ENCODE results near the gene CRHR2.
A peak's percentile ranks its signal among the peaks of the same experiment; 100 is the strongest.

CRHR2 gene

DNA sequence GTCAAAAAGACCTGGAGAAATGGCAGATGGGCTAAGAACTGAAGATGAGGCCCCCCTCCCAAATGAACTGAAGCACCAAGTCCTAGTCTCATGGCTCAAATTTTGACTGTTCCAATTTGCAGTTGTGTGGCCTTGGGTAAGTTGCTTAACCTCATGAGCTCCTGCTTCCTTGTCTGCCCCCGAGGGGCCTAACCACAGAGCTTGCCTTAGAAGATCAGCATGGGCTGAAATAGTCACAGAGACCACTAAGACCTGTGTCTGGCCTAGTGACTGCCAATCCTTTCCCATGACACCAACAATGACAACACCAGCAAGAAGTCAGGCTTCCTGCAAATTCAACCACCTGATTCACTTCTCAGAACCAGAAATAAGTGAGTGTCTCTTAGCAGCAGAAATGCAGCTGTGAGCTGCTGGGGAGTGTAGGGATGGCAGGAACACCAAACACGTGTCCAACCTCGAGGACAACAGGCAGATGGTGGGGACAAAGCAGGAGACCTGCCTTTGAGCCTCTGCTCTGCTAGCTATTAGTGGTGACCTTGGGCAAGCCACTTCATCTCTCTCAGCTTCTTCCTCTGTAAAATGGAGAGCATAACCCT is 23.7 kb downstream of the CRHR2 start:
- Mint-ChIP-seq H3K4me3 (no peak overlapping the region), H3K36me3 (ENCODE audit: low read depth) (peaks cover 4% of the 10 kb centered on the region), H3K9me3 (no peaks in the 10 kb centered on the region), H3K4me1 (ENCODE audit: low read depth) (no peaks in the 10 kb centered on the region), H3K27ac (no peak overlapping the region), H3K27me3 (no peaks in the 10 kb centered on the region)
- DNase-seq = no peak

DNA sequence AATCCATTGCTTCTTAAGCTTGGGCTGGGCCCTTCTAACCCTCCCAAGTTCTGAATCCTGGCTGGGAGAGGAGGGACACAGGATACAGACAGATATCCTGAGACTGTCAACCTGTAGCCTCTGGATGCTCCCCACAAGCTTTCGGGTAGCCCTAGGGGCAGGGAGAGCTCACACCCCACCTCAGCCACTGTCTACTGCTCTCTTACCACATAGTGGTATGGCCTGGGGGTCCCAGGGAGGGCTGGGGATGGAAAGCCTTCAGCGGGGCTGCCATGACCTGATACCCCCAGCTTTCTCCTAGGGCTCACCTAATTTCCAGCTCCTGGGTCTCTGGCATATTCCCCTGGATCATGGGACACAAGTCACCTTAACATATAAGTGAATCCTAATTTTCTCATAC is 25.1 kb downstream of the CRHR2 start:
- H3K4me1 Mint-ChIP-seq (ENCODE audit: low read depth) = no peaks in the 10 kb centered on the region

DNA sequence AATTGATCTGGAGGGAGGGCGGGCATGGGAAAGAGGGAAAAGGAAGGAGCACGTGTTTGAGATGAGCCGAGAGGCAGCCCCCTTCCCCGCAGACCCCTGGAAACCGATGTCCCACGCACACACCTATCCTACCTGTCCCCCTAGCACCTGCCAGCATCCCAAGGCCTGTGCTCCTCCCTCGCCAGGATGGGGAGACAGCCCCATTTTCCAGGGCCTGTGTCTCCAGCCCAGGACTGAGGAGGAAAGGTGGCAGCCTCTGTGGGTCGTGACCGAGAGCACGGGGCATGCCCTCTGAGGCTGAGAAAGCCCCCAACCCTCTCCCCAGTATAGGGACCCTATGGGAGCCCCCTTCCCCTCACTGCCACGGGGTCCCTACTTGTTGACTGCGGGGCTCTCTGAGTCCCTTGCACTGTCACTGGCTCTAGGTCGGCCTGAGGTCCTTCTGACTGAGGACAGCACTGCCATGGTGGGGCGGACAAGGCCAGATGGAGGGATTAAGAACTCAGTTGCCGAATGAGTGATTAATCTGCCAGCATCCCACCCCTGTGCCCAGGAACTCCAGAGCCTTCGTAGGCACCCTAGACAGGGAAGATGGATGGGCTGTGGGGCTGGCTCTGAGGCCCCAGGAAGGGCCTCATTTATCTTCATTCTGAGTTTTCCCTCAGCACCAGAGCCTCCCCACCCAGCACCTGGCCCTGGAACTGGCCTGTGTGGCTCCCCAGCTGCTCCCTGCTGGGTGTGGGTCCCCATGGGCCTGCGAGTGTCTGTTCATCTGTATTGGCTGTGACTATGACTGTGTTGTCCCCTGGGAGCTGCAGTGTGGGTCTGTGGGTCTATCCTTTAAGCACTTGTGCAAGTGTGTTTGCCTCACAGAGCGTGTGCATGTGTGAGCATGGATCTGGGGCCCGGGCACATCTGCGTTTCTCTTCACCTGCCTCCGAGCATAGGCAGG is 26.0 kb downstream of the CRHR2 start:
- no peak overlapping the region for H3K27ac Mint-ChIP-seq
- peaks cover 4% of the 10 kb centered on the region for H3K36me3 Mint-ChIP-seq (ENCODE audit: low read depth)
- H3K4me1 Mint-ChIP-seq (ENCODE audit: low read depth) = no peaks in the 10 kb centered on the region
- no peak overlapping the region for H3K4me3 Mint-ChIP-seq
- DNase-seq = no peak
- H3K9me3 Mint-ChIP-seq = no peaks in the 10 kb centered on the region
- H3K27me3 Mint-ChIP-seq = no peaks in the 10 kb centered on the region

More for the DNA sequence above, 25.1 kb downstream of the CRHR2 start:
- DNase-seq = no peak
- peaks cover 4% of the 10 kb centered on the region for H3K36me3 Mint-ChIP-seq (ENCODE audit: low read depth)
- no peaks in the 10 kb centered on the region for H3K27me3 Mint-ChIP-seq
- H3K4me3 Mint-ChIP-seq = no peak overlapping the region
- H3K27ac Mint-ChIP-seq = no peak overlapping the region
- no peaks in the 10 kb centered on the region for H3K9me3 Mint-ChIP-seq

DNA sequence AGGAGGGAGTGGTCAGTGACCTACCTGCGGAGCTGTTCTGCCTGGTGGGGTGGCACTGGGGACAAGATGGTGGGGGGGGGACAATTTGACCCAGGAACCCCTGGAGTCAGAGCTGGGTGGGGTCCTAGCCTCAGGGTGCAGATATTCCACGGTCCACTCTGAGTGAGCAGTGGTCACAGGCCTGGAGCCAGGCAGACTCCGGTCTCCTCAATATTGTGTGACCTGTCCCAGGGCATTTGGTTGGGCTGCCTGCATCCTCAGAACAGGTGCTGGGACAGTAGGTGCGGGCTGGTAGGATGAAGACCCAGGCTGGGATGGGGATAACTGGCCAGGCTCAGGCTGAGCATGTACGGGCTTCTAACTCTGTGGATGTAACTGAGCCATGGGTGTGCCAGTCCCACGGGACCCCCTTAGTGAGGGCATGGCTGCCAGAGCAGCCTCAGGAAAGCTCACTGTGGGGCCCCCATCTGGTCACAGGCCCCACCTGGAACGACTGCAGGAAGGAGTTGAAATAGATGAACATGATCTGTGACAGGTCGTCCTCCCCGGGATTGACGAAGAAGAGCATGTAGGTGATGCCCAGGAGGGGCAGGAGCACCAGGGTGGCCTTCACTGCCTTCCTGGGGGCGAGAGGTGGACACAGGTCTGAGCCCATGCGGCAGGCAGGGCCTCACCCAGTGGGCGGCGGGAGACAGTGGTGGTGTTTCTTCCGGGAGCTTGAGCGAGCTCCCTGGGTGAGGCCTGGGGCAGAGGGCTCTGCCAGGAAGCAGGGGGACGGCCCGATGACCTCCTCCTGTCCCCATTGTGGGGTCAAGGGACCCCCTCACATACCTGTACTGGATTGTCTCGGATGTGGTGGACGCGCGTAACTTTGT is 26.9 kb downstream of the CRHR2 start:
- Mint-ChIP-seq H3K36me3 (ENCODE audit: low read depth) (peaks cover 4% of the 10 kb centered on the region), H3K9me3 (no peaks in the 10 kb centered on the region), H3K4me1 (ENCODE audit: low read depth) (no peaks in the 10 kb centered on the region), H3K27me3 (no peaks in the 10 kb centered on the region), H3K4me3 (no peak overlapping the region), H3K27ac (peak overlapping the region; percentile 49)
- peak; percentile 20 for DNase-seq

DNA sequence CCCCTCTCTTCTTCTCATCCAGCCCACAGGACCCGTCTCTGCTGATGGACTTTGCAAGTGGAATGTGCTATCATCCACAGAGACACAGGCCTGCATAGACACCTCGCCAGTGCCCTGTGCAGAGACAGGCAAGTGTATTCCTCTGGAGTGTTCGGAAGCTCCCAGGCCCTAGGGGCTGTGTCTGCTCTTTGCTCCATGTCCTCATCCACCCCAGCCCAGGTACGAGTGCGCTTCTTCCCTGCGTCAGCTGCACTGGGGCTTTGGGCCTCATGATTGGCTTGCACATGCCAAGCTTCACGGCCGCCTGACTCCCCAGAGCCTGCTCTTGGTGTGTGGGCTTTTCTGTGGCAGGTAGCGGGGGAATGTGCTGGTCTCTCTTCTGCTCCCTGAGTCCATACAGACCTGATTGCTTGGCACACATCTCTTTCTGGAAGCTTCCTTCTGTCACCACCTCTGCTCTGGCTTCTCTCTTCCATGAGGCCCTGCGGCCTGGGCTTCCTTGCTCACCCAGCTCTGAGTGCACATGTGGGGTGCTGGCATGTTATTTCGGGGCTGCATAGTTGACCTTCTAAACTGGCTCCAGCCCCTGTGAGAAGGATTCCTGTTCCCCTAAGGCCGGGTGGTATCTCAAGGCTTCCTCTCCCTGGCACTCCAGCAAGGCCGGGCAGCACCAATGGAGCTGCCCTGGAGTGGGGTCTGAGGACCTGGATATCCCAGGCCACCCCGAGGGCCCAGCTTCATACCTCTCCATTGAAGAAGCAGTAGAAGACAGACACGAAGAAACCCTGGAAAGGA is 27.8 kb downstream of the CRHR2 start:
- Mint-ChIP-seq H3K9me3 (no peaks in the 10 kb centered on the region), H3K27me3 (no peaks in the 10 kb centered on the region), H3K4me1 (ENCODE audit: low read depth) (no peaks in the 10 kb centered on the region), H3K4me3 (no peak overlapping the region), H3K36me3 (ENCODE audit: low read depth) (peaks cover 4% of the 10 kb centered on the region), H3K27ac (peak overlapping the region; percentile 49)
- DNase-seq = peak; percentile 18

DNA sequence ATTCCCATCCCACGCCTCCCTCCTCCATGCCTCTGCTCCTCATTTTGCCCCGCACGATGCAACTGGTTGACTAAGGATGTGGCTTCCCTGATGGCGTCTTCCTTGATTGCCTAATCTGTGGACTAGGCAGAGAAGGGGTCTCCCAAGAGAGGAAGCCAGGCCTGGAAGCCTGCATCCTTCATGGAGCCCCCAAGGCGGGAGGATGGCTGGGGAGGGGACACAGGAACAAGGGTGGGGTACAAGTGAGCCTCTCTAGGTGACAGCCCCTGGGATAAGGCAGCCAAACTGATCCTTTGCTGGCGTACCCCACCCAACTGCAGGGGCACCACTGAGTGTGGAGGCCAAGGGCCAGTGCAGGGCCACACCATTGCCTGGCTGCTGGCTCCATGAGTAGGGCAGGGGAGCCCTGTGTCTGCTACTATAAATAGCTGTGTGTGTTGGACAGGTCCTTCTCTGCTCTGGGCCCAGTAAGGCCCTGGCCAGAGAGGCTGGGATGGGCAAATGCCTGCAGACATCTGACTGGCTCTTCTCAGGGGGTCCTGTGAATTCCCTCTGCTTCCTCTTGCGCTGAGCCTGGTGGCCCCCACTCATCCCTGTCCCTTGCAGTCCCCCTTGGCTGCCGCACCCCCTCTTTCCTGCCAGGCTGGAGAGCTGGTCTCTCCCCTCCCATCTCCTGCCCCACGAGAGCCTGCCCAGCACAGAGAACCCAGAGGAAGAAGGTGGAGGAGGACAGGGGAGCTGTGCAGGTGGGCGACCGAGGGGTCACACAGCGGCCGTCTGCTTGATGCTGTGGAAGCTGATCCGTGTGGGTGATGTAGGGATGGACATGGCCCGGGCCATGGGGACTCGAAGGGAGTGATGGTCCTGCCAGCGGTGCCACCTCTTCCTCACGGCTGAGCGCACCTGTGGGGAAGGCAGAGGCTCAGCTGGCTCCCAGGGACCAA is 29.3 kb downstream of the CRHR2 start:
- H3K36me3 Mint-ChIP-seq (ENCODE audit: low read depth) = peaks cover 4% of the 10 kb centered on the region
- no peaks in the 10 kb centered on the region for H3K4me1 Mint-ChIP-seq (ENCODE audit: low read depth)
- no peak overlapping the region for H3K27ac Mint-ChIP-seq
- H3K27me3 Mint-ChIP-seq = no peaks in the 10 kb centered on the region
- peak; percentile 22 for DNase-seq
- no peak overlapping the region for H3K4me3 Mint-ChIP-seq
- no peaks in the 10 kb centered on the region for H3K9me3 Mint-ChIP-seq

DNA sequence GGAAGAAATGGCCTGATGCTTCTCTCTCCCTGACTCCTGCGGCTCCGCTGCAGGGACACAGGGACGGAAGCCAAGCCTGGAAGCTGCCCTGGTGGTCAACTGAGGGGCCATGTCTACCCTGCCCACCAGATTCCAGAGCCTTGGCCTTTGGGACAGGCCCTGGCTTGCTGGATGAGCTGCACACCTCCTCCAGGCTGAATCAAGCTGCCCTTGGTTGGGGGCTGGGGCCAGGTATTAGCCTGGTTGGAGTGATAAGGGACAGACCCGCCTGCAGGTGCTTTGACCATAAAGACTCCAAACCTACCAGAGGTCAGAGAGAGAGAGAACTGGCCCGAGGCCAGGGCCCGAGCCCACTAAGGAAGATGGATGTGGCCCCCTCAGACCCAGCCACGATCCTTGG is 30.1 kb downstream of the CRHR2 start:
- no peak overlapping the region for H3K4me3 Mint-ChIP-seq
- H3K27me3 Mint-ChIP-seq = no peaks in the 10 kb centered on the region
- no peak for DNase-seq
- no peak overlapping the region for H3K27ac Mint-ChIP-seq
- H3K9me3 Mint-ChIP-seq = no peaks in the 10 kb centered on the region
- H3K36me3 Mint-ChIP-seq (ENCODE audit: low read depth) = peaks cover 8% of the 10 kb centered on the region
- H3K4me1 Mint-ChIP-seq (ENCODE audit: low read depth) = no peaks in the 10 kb centered on the region

DNA sequence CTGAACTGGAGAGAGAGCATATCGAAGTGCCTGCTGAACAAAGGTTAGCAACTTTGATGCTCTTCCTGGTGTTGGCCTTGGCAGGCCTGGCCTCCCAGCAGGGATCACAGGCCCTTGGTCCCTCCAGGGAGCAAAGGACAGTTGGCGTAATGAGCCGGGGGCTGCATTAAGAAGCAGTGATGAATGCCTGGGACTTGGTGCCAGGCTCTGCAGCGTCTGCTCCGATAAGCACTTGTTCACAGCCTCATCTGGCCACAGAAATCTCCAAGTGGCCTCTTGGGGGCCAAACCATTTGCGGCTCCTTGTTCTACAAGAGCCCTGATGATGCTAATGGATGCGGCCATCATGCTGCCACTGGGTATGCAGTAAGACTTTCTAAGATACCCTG is 31.8 kb downstream of the CRHR2 start:
- peak; percentile 15 for DNase-seq
- no peak overlapping the region for H3K27ac Mint-ChIP-seq
- no peaks in the 10 kb centered on the region for H3K27me3 Mint-ChIP-seq
- peaks cover 24% of the 10 kb centered on the region for H3K36me3 Mint-ChIP-seq (ENCODE audit: low read depth)
- no peak overlapping the region for H3K4me3 Mint-ChIP-seq
- no peaks in the 10 kb centered on the region for H3K4me1 Mint-ChIP-seq (ENCODE audit: low read depth)
- H3K9me3 Mint-ChIP-seq = no peaks in the 10 kb centered on the region

DNA sequence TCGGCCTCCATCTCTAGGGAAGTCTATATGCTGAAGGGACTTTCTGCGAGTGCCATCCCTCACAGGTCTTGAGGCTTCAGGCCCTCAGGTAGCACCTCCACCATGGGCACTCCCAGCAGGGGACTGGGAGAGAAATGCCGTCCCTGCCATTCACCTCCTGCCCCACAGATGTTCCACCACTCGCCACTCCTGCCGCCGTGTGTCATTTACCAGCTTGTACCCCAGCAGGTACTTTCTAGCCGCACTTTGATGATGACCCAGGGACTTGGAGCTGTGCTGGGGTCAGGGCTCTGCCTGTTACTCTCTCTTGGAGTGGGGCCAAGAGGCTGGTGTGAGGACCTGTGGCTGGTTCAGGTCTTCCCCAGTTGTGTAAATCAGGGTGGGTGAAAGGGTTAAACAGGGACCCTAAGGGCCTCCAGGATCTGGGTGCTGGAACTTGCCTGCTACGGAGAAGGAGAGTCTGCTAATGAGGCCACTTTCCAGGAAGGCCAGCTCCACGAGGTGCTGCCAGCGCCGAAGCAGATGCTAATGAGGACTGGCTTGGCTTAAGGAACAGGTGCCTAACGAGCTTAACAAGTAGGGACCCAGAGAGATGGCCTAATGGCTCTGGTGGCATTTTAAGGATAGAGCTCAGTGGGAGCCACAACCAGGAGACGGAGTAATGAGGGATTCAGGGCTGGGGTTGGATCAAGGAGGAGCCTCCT is 32.4 kb downstream of the CRHR2 start:
- peak; percentile 17 for DNase-seq
- Mint-ChIP-seq H3K9me3 (no peaks in the 10 kb centered on the region), H3K36me3 (ENCODE audit: low read depth) (peaks cover 29% of the 10 kb centered on the region), H3K27ac (no peak overlapping the region), H3K27me3 (no peaks in the 10 kb centered on the region), H3K4me1 (ENCODE audit: low read depth) (no peaks in the 10 kb centered on the region), H3K4me3 (no peak overlapping the region)

DNA sequence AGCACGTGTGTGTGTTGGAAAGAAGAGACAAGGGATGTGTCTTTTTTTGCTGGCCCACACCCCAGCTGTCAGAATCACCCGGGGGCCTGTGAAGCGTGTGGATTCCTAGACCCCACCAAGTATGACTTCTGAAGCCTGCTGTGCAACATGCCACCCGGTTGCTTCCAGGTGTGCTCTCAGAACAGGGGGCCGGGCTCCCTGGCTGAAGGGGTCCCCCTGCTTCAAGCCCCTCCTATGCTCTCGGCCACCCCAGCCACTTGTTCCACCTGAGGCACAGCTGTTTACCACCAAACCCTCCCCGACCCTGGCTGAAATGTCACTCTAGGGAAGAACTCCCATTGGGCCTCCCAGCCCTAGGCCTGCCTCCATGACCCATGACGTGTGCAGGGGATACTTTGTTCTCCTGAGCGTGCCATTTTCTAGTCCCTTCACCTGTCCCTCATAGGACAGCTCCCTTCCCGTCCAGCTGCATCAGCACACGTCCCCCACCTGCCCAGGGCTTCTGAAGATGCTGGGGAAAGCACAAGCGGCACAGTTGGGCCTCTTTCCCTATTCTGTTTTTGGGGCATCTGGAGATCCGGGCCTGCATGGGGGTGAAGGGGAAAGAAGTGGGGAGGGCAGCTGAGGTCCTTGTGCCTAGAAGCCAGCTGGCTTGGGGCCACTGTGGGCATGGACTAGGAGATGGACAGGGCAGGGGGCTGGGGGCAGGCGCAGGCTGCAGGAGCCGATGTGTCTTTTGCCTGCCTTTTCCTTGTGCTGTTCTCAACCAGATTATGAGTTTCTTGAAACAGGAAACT is 33.3 kb downstream of the CRHR2 start:
- Mint-ChIP-seq H3K4me1 (ENCODE audit: low read depth) (no peaks in the 10 kb centered on the region), H3K4me3 (no peak overlapping the region), H3K36me3 (ENCODE audit: low read depth) (peaks cover 34% of the 10 kb centered on the region), H3K9me3 (no peaks in the 10 kb centered on the region), H3K27me3 (no peaks in the 10 kb centered on the region), H3K27ac (no peak overlapping the region)
- peak; percentile 12 for DNase-seq

DNA sequence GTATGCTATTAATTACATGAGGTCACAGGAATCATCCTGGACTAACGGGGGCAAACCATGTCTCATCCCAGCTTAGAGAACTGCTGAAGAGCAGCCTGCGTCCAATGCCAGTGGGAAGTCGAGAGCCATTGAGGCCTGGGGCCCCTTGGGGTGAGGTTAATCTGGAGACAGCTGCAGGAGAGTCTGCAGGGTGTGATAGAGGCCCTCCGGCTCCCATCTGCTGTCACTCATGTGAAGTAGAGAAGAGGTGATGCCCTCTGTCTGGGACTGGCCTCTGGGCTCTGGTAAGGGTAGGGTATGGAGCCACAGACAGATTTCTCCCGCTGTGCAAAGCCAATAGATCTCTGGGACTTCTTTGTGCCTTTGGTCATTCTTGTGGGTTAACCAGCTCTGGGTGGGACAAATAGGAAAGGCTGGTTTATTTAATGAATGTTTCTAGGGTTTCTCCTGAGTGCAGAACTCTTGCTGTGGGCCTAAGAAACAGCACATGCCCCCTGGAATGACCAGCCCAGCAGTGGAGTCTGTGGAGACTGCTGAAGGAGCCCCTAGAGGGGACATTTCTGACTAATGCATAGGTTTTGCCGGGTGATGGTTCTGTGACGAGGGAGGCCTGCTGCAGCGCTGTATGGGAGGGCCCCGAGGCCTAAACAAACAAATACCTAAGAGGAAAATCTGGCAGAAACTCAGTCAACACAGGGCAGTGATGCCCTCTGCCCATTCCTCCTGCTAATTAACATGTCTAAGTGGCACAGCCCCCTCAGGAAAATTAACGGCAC is 34.5 kb downstream of the CRHR2 start:
- peak; percentile 20 for DNase-seq
- H3K9me3 Mint-ChIP-seq = no peaks in the 10 kb centered on the region
- H3K4me3 Mint-ChIP-seq = no peak overlapping the region
- no peaks in the 10 kb centered on the region for H3K27me3 Mint-ChIP-seq
- no peak overlapping the region for H3K27ac Mint-ChIP-seq
- H3K4me1 Mint-ChIP-seq (ENCODE audit: low read depth) = no peaks in the 10 kb centered on the region
- peaks cover 46% of the 10 kb centered on the region for H3K36me3 Mint-ChIP-seq (ENCODE audit: low read depth)

DNA sequence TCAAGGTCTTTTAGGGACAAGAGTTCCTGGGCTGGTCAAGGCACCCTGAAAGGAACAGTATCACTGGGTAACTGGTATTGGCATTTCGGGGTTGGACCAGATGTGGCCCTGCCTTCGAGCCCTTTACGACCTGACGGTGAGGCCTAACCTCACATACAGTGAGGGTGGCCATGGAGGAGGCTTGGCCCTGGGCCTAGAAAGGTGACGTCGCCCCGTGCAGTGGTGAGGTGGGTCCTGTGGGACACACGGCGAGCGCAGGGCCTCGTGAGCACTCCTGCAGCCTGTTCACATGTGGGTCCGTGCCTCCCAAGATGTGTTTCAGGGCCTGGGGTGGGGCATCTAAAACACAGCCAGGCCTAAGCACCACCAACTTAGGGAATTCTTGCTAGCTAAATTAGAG is 36.1 kb downstream of the CRHR2 start:
- no peak overlapping the region for H3K27ac Mint-ChIP-seq
- peaks cover 51% of the 10 kb centered on the region for H3K36me3 Mint-ChIP-seq (ENCODE audit: low read depth)
- H3K9me3 Mint-ChIP-seq = no peaks in the 10 kb centered on the region

More for the DNA sequence above, 36.1 kb downstream of the CRHR2 start:
- Mint-ChIP-seq H3K27me3 (no peaks in the 10 kb centered on the region), H3K4me3 (no peak overlapping the region), H3K4me1 (ENCODE audit: low read depth) (no peaks in the 10 kb centered on the region)
- DNase-seq = peak; percentile 27
